Measurements from ENCODE around the gene SSRP1. TPM values are rescaled to one million over a fixed set of nuclear protein-coding genes. Genes with fewer than 3 reads are reported as not detected.
A peak's percentile ranks its signal among the peaks of the same experiment; 100 is the strongest.

The SSRP1 gene
- total RNA-seq, 1 donor from 2014 or later, result 102 TPM

GRCh38 chr11:57315491-57315890 lies 20.2 kb downstream of the SSRP1 start:
- no peak for DNase-seq (ENCODE audit: low read depth, low spot score)

DNA sequence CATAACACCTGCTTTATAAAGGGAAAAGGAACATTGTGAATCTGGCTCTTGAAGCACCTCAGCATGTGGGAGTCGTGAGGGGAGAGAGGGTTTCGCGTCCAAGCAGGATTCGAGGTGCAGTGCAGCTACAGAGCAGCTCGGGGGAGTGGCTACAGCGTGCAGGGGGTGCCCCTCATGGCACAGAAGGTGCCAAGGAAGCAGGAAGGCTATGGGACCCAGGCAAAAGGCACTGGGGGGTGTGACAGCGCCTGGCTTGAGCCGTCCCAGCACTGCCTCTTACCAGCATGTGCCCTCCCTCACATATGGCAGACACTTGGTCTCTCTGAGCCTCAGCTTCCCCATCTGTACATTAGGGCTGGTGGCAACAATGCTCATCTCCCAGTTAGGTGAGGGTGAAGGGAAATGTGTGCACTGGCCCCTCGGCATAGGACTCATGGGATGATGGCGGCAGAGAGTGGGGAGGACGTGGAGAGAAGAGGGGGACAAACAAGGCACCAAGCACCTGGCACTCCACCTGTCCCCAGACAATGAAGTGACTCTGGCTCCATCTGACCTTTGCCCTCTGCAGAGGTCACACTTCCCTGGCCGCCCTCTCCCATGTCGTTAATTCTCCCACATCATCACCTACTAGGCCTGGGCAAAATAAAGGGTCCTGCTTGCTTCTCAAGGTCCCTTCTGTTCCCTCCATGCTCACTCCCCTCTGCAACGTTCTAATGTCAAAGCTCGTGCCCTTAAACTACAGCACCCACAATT lies 21.3 kb downstream of the SSRP1 start:
- DNase-seq (ENCODE audit: low read depth, low spot score), result no peak

DNA sequence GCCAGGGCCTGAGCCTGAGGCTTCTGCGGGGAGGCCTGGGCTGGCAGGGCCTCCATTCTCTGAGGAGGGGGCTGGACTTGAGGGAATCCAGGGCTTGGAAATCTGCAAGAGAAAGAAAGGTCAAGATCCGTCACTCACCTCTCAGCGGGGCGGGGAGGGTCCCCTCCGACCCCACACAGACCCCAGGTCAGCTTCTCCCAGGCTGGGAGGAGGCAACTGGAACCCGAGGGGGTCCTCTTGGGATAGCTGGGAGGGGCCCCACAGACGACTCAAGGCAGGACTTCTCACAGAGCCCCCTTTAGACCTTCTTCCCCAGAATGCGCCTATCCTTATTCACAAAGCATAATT lies 21.9 kb downstream of the SSRP1 start:
- DNase-seq (ENCODE audit: low read depth, low spot score), result no peak

GRCh38 chr11:57313071-57313787 lies 22.5 kb downstream of the SSRP1 start:
- no peak for DNase-seq (ENCODE audit: low read depth, low spot score)

GRCh38 chr11:57312511-57313021 lies 23.1 kb downstream of the SSRP1 start:
- no peak for DNase-seq (ENCODE audit: low read depth, low spot score)

GRCh38 chr11:57311109-57311936 lies 24.4 kb downstream of the SSRP1 start:
- peak; percentile 85 for DNase-seq (ENCODE audit: low read depth, low spot score)

DNA sequence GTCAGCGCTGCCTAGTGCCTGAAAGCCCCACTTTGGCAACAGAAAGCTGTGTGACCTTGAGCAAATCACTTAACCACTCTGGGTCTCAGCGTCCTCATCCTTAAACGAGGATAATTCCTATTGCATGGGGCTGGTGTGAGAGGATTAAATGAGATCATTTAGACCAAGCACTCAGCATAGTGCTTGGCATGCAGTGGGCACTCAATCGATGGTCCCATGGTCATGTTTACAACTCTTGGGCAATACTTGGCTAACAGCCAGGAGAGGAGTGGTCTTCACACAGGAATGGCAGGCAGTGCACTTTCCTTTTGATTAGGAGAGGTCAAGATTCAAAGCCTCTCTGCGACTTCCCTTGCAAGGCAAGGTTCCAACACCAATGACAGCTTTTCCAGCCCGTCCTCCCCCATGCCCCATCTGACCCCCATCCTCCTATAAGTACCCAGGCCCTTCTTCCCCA lies 25.0 kb downstream of the SSRP1 start:
- DNase-seq (ENCODE audit: low read depth, low spot score), result no peak

DNA sequence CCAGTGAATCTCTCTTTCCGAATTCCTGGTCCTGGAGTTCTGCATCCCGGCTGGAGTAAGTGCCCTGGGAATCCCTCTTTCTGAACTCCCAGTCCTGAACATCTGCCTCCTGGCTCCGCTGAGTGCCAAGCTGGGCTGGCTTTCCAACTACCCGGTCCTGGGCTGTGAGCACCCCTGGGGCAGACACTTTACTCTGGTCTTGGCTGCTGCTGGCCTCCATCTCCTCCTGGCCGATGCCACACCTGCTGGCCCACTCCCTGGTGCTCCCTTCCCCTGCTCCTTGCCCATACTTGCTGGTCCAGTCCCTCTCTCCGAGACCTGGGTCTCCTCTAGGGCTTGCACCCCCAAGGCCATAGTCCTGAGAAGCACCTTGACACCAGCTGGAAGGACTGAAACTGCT lies 25.6 kb downstream of the SSRP1 start:
- DNase-seq (ENCODE audit: low read depth, low spot score), result no peak

DNA sequence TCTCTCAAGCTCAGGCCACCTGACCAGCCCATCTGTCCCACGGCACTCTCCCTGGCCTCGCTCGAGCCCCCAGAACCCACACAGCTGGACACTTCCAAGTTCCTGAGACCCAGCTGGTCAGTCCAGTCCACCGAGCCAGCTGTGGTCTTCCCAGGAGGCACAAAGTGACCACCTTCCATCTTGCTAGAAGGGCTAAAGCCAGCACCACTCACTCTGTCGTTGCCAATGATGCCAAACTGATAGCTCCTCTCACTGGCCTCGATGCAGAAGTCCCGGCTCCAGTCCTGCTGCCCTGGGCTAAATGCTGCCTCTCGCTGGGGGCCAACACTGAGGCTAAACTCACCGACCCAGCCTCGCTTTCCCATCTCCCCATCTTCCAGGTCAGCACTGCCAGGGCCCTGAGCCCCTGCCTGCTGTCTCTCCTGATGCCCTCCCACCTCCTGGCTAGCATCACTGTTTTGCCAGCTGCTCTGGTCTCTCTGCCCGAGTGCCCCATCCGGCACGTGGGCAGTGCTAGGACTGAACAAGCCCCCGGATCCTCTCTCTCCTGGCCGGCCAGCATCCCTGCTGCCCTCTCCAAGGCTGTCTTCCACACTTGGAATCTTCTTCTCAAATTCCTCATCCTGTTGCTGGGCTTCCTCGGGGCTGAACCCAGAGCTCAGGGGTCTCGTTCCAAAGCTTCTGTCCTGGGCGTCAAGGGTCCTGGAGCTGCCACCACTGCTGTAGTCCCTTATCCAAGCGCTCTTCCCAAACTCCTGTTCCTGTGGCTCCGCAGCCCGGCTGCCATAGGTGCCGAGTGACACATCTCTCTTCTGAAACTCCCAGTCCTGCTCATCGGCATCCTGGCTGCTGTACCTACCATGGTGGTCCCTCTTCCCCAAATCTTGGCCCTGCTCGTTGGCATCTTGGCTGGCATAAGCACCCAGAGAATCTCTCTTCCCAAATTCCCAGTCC lies 26.3 kb downstream of the SSRP1 start:
- no peak for DNase-seq (ENCODE audit: low read depth, low spot score)

- no peak for DNase-seq (ENCODE audit: low read depth, low spot score)
Observed at GRCh38 chr11:57308426-57309060, 27.1 kb downstream of the SSRP1 start.

DNA sequence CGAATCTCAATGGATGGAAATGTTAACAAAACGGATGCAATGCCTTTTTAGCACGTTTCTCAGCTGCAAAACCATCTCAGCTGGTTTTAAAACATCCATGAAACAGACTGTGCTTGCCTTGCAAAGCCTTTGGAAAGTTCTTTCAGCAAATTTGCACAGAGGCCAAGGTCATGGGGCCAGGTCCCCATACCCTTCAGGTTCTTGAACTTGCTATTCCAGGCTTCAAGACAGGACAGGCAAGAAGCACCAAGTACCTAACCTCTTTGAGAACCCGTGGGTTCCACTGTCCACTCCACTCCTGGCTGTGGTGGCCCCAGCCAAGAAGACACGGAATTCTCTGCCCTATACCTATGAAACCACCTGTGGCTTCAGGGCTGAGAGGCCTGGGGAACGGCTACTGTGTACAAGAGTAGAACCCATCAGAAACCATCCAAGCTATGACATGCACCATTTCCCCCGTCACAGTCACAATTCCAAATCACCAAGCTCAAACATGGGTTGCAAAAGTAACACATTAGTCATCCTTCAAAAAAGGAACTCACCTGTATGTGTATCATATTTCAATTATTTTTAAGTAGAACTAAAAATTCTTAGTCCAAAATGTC lies 27.9 kb downstream of the SSRP1 start:
- DNase-seq (ENCODE audit: low read depth, low spot score), result no peak

DNA sequence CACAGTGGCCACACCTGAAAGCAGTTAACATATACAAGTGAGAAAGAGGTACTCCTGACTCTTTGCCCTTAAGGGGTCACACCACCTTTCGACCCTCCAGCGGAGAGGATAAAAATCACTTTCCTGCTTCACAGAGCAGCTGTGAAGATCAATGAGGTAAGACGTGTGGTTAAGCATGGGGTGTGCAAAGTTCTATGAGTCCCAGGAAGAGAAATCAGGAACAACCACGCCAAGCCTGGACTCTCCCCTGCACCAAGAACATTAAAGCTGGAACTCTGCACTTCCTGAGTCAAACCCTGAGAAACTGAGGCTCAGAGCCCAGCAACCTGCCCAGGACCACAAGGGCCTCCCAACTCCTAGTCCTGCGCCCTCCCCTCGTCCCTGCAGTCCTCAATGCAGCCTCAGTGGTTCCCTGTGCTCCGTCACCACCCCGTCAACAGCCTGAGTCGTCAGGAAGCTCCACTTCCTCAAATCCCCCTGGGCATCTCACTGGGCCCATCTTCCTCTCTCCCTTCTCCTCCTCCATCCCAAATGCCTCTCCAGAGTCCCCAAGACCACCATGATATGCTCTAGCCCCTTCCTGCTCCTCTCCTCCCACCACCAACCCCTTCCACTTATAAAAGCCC lies 28.6 kb downstream of the SSRP1 start:
- DNase-seq (ENCODE audit: low read depth, low spot score), result no peak

DNA sequence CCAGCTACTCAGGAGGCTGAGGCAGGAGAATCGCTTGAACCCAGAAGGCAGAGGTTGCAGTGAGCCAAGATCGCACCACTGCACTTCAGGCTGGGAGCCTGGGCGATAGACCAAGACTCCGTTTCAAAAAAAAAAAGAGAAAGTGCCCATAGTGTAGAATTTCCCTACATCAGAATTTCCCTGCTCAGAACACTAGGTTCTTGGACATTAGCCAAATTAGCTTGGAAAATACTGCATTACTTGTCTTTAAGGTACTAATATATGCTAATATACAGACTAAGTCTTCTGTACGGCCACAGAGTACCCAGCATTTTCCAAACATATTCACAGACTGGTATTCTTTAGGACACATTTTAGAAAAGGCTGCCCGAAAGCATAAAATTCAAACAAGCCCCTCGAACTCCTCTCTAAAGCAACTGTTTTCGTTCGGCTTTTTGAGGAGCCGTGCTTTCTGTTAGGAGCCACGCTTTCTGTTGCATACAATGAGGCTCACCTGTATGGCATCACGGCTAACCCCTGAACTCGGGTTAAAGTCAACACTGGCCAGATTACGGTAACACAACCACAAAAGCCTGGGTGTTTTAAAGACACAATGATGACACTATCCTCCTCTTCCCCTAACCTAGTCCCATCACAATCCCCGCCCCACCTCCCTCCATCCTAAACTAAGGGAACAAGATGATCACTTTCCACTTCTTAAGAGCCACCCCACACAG lies 29.4 kb downstream of the SSRP1 start:
- DNase-seq (ENCODE audit: low read depth, low spot score), result no peak

GRCh38 chr11:57305523-57305922 lies 30.2 kb downstream of the SSRP1 start:
- no peak for DNase-seq (ENCODE audit: low read depth, low spot score)

GRCh38 chr11:57303990-57304579 lies 31.6 kb downstream of the SSRP1 start:
- no peak for DNase-seq (ENCODE audit: low read depth, low spot score)

DNA sequence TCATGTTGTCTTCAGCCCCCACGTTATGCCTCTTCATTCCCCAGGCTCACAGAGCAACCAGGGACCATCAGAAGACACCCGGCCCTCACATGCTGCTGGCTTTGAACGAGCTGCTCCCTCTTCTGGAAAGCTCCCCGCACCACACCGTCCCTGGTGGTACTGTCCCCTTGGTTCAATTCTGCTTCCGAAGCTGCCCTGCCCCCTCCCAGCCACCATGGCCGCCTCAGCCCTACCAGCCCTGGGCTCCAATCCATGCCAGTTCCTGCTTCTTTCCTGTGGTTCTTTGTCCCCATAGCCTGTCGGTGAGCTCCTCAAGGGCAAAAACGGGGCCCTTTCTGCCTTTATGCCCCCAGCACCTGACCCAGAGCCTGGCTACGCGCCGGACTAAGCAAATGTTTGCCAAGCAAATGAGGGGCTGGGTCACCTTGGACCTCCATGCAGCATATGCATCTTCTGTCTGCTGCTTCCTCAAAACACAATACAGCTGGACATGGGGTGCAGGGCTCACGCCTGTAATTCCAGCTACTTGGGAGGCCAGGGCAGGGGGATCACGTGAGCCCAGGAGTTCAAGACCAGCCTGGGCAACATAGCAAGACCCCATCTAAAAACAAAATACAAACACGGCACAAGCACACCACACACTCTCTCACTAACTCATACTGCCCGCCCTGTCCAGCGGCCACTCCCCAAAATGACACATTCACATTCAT lies 32.3 kb downstream of the SSRP1 start:
- no peak for DNase-seq (ENCODE audit: low read depth, low spot score)

GRCh38 chr11:57302489-57302888 lies 33.2 kb downstream of the SSRP1 start:
- no peak for DNase-seq (ENCODE audit: low read depth, low spot score)

Data from pulmonary artery endothelial cell (primary cell).